GM12878 (cell line): ENCODE results near the gene ZCCHC18. TPM values are rescaled to one million over a fixed set of nuclear protein-coding genes. Genes with fewer than 3 reads are reported as not detected.

Experiments used
- ATAC-seq: fragments of 200-7000 bp; cut with Tn5 transposase; 3 replicates; pipeline ENCODE4 v1.9.1; 2020; ENCODE audit warnings: mild to moderate bottlenecking, moderate library complexity
- BruUV-seq: library from RNA; stranded (reverse); fragments of 400-500 nt; replicated peaks from 2 replicates; lab custom pipeline; 2021; lab: Mats Ljungman, UMichigan
- CTCF ChIA-PET: fragments of 300-600 bp; sonication (Branson Sonifier 250); formaldehyde crosslinking; extraction: SDS; loops from one replicate; lab custom pipeline; 2021; ENCODE audit warnings: inconsistent platforms; lab: Yijun Ruan, JAX
- POLR2A ChIA-PET: fragments of 350-600 bp; formaldehyde crosslinking; extraction: SDS; loops from one replicate; lab custom pipeline; 2021; ENCODE audit warnings: inconsistent platforms; lab: Charles Lee
- RAD21 ChIA-PET: fragments of 300-600 bp; sonication (Branson Sonifier 250); formaldehyde crosslinking; loops from one replicate; lab custom pipeline; 2023; ENCODE audit warnings: antibody characterized with exemption; ENCODE audit not compliant: unreplicated experiment; lab: Charles Lee
- SMC1A ChIA-PET: fragments of 300-600 bp; sonication (Branson Sonifier 250); formaldehyde crosslinking; loops from one replicate; lab custom pipeline; 2023; ENCODE audit not compliant: unreplicated experiment, uncharacterized antibody; lab: Charles Lee
- DNase-seq: peaks from one replicate; pipeline ENCODE4 v3.0.0-alpha.2; 2011; ENCODE audit warnings: low read depth, low spot score
- FAIRE-seq: peaks from 3 replicates; lab custom pipeline; 2011; peaks lifted over from hg19 to GRCh38; lab: Jason Lieb, UNC
- H2AFZ ChIP-seq: 2 replicates; pipeline ENCODE4 v1.6.0; 2011; ENCODE audit warnings: low read depth, low read length, control low read depth; ENCODE audit not compliant: control insufficient read depth
- H3K27ac ChIP-seq: 2 replicates; pipeline ENCODE4 v1.5.1; 2011; ENCODE audit warnings: control low read depth; ENCODE audit not compliant: control insufficient read depth, insufficient read depth
- H3K27me3 ChIP-seq, 2 experiments: replicated peaks in 1 of 2; 2 replicates each; pipeline versions ENCODE4 v1.6.0 to v1.6.1; 2011; ENCODE audit warnings: low read length in 1 of 2; ENCODE audit not compliant: control insufficient read depth in 2 of 2, insufficient read depth in 2 of 2
- H3K36me3 ChIP-seq, 2 experiments: 2 replicates each; pipeline ENCODE4 v1.5.1; 2011; ENCODE audit warnings: low read length in 1 of 2; ENCODE audit not compliant: control insufficient read depth in 2 of 2, insufficient read depth in 2 of 2
- H3K4me1 ChIP-seq: 2 replicates; pipeline ENCODE4 v1.6.1; 2011; ENCODE audit warnings: mild to moderate bottlenecking, low read length, moderate library complexity, mixed read lengths; ENCODE audit not compliant: control insufficient read depth, insufficient read depth
- H3K4me2 ChIP-seq: 2 replicates; pipeline ENCODE4 v1.6.0; 2011; ENCODE audit warnings: control low read depth; ENCODE audit not compliant: control insufficient read depth, insufficient read depth
- H3K4me3 ChIP-seq: fragments of 200-600 bp; sonication (generic); 2 replicates; pipeline ENCODE4 v1.5.1; 2016
- H3K79me2 ChIP-seq: 2 replicates; pipeline ENCODE4 v1.6.0; 2011; ENCODE audit warnings: low read length; ENCODE audit not compliant: control insufficient read depth, insufficient read depth
- H3K9ac ChIP-seq: 2 replicates; pipeline ENCODE4 v1.8.0; 2011; ENCODE audit warnings: low read length, control low read depth, mixed read lengths; ENCODE audit not compliant: control insufficient read depth, insufficient read depth
- H3K9me3 ChIP-seq: replicated peaks from 3 replicates; pipeline ENCODE4 v1.5.1; 2011; ENCODE audit warnings: mild to moderate bottlenecking, low read length; ENCODE audit not compliant: control insufficient read depth, insufficient read depth
- H4K20me1 ChIP-seq: 2 replicates; pipeline ENCODE4 v1.6.0; 2011; ENCODE audit not compliant: control insufficient read depth, insufficient read depth
- BMI1 ChIP-seq: fragments of 450-650 bp; IDR thresholded peaks from 2 replicates; pipeline ENCODE4 v1.6.1; 2016; ENCODE audit warnings: mild to moderate bottlenecking, moderate library complexity, borderline replicate concordance
- HSF1 ChIP-seq: fragments of 150-350 bp; IDR thresholded peaks from 2 replicates; pipeline ENCODE4 v1.6.1; 2014; ENCODE audit warnings: mild to moderate bottlenecking, low read depth, low read length
- LARP7 ChIP-seq: fragments of 450-650 bp; IDR thresholded peaks from 2 replicates; pipeline ENCODE4 v1.6.1; 2017; ENCODE audit warnings: mild to moderate bottlenecking
- NFIC ChIP-seq: IDR thresholded peaks from 2 replicates; pipeline ENCODE4 v1.6.1; 2012; ENCODE audit warnings: low read depth, mild to moderate bottlenecking, inconsistent platforms, low read length, moderate library complexity
- POU2F2 ChIP-seq: IDR thresholded peaks from 3 replicates; pipeline ENCODE4 v1.6.1; 2011; ENCODE audit warnings: low read depth, mild to moderate bottlenecking, low read length, borderline replicate concordance
- SKIL ChIP-seq: fragments of 450-650 bp; IDR thresholded peaks from 2 replicates; pipeline ENCODE4 v1.6.1; 2017; ENCODE audit warnings: mild to moderate bottlenecking, low read depth, inconsistent platforms; ENCODE audit not compliant: poor library complexity, severe bottlenecking
- ZBTB40 ChIP-seq: fragments of 450-650 bp; IDR thresholded peaks from 2 replicates; pipeline ENCODE4 v1.6.1; 2016; ENCODE audit warnings: mild to moderate bottlenecking, moderate library complexity, borderline replicate concordance
- ZNF24 ChIP-seq: fragments of 450-650 bp; IDR thresholded peaks from 2 replicates; pipeline ENCODE4 v1.6.1; 2017; ENCODE audit warnings: antibody characterized with exemption, mild to moderate bottlenecking
- WGBS: methylation state at CpG from one replicate; pipeline ENCODE4 v1.1.6; 2016; ENCODE audit warnings: low lambda C conversion rate; ENCODE audit not compliant: insufficient replicate concordance, insufficient coverage; ENCODE audit errors: missing lambda C conversion rate; 5-methylcytosine and 5-hydroxymethylcytosine counted together
- in situ Hi-C: fragments of 300-500 bp; cut with MboI; formaldehyde crosslinking; loops from 9 replicates; pipeline ENCODE4 v1.14.3; 2018; ENCODE audit warnings: mixed read lengths
- intact Hi-C: fragments of 100-400 bp; cut with micrococcal nuclease; formaldehyde crosslinking; loops from one replicate; pipeline ENCODE4 v1.14.2; 2022; ENCODE audit not compliant: unreplicated experiment
- polyA plus RNA-seq, 11 experiments: library from polyadenylated mRNA; depleted of rRNA in 4 of 11; unstranded in 6 of 11; stranded (reverse) in 5 of 11; fragments of >200 nt; fragmentation: Nextera tagmentation in 4 of 11; fragmentation: Illumina TruSeq in 1 of 11; extraction: Ambion mirVana in 4 of 11; extraction: Trizol in 1 of 11; gene quantifications; 1 replicate in 1 of 11; 2 replicates in 10 of 11; pipeline versions ENCODE4 v1.2.1 to v1.2.3, GENCODE V29; 2011 to 2016; ENCODE audit warnings: inconsistent platforms in 2 of 11, missing spikeins in 2 of 11, low read depth in 1 of 11
- total RNA-seq, 4 experiments: library from RNA; depleted of rRNA in 3 of 4; stranded (reverse); fragments of >200 nt in 3 of 4; fragmentation: Illumina TruSeq in 1 of 4; extraction: Trizol in 1 of 4; gene quantifications; 2 replicates each; pipeline versions ENCODE4 v1.2.1 to v1.2.3, GENCODE V29; 2013 to 2021

ZCCHC18 gene
- total and polyA plus RNA-seq, 10 of the 15 experiments (the other 5 are each of a cell fraction or from before 2014, with no cell fraction given): 1.0 to 4.2 (median 2.3) TPM

GRCh38 chrX:104126856-104127255, 14.5 kb downstream of the ZCCHC18 start:
- Histone ChIP-seq H3K4me1 (no peaks in the 10 kb centered on the region), H4K20me1 (no peaks in the 10 kb centered on the region), H3K27me3 (no peaks in the 10 kb centered on the region), H3K4me2 (no peak overlapping the region), H3K27ac (no peak overlapping the region), H2AFZ (no peak overlapping the region), H3K9ac (no peak overlapping the region), H3K4me3 (no peak overlapping the region), H3K79me2 (no peaks in the 10 kb centered on the region), H3K9me3 (no peaks in the 10 kb centered on the region), H3K36me3 (no peaks in the 10 kb centered on the region)
- FAIRE-seq (no peak), DNase-seq (no peak), ATAC-seq (no peak)
- POLR2A ChIA-PET: no interaction called here
- TF ChIP-seq HSF1: no peak
- no peak for TF ChIP-seq NFIC
- TF ChIP-seq ZNF24: no peak
- no peak for TF ChIP-seq ZBTB40
- no peak for TF ChIP-seq POU2F2
- no peak for TF ChIP-seq BMI1
- TF ChIP-seq SKIL: no peak
- no peak for TF ChIP-seq LARP7
- BruUV-seq: no TSS peak
- intact Hi-C loops (no loop called here), in situ Hi-C loops (no loop called here)
- CTCF ChIA-PET: no interaction called here
- RAD21 ChIA-PET: no interaction called here
- 14% methylated on average over 2 of the region's 2 CpGs for whole genome bisulfite sequencing
- SMC1A ChIA-PET: no interaction called here
